MM.1S (cell line): ENCODE results near the gene DCTN2.
A peak's percentile ranks its signal among the peaks of the same experiment; 100 is the strongest.

Source experiments
- DNase-seq: peaks from one replicate; pipeline ENCODE4 v3.0.0-alpha.2; 2015
- H2AFZ ChIP-seq: fragments of 300-600 bp; sonication (generic); 2 replicates; pipeline ENCODE4 v1.6.0; 2016; ENCODE audit warnings: antibody characterized with exemption, low read length
- H3F3A ChIP-seq: fragments of 300-600 bp; sonication (generic); 2 replicates; pipeline ENCODE4 v1.6.1; 2016; ENCODE audit warnings: mild to moderate bottlenecking, antibody characterized with exemption, low read length, moderate library complexity, mixed read lengths; ENCODE audit not compliant: insufficient read depth
- H3K27ac ChIP-seq: fragments of 300-600 bp; sonication (generic); 2 replicates; pipeline ENCODE4 v1.5.1; 2016; ENCODE audit warnings: mild to moderate bottlenecking, low read length
- H3K27me3 ChIP-seq: fragments of 300-600 bp; sonication (generic); replicated peaks from 2 replicates; pipeline ENCODE4 v1.6.0; 2016; ENCODE audit warnings: low read length; ENCODE audit not compliant: insufficient read depth
- H3K36me3 ChIP-seq: fragments of 300-600 bp; sonication (generic); replicated peaks from 2 replicates; pipeline ENCODE4 v1.6.1; 2016; ENCODE audit warnings: mild to moderate bottlenecking, low read length, mixed read lengths; ENCODE audit not compliant: insufficient read depth
- H3K4me1 ChIP-seq: fragments of 300-600 bp; sonication (generic); 2 replicates; pipeline ENCODE4 v1.6.1; 2016; ENCODE audit warnings: low read length, mixed read lengths
- H3K4me2 ChIP-seq: fragments of 300-600 bp; sonication (generic); 2 replicates; pipeline ENCODE4 v1.6.0; 2016; ENCODE audit warnings: low read depth, low read length
- H3K4me3 ChIP-seq: fragments of 300-600 bp; sonication (generic); 2 replicates; pipeline ENCODE4 v1.5.1; 2016; ENCODE audit warnings: low read length, mixed read lengths
- H3K79me2 ChIP-seq: fragments of 300-600 bp; sonication (generic); 2 replicates; pipeline ENCODE4 v1.6.1; 2016; ENCODE audit warnings: mixed run types, low read length, mixed read lengths
- H3K9ac ChIP-seq: fragments of 300-600 bp; sonication (generic); 2 replicates; pipeline ENCODE4 v1.6.1; 2016; ENCODE audit warnings: low read length, mixed read lengths
- H3K9me2 ChIP-seq: fragments of 300-600 bp; sonication (generic); replicated peaks from 2 replicates; pipeline ENCODE4 v1.6.1; 2016; ENCODE audit warnings: mild to moderate bottlenecking, low read length, mixed read lengths; ENCODE audit not compliant: insufficient read depth
- H3K9me3 ChIP-seq: fragments of 300-600 bp; sonication (generic); replicated peaks from 2 replicates; pipeline ENCODE4 v1.6.1; 2016; ENCODE audit warnings: mild to moderate bottlenecking, low read length, mixed read lengths; ENCODE audit not compliant: insufficient read depth
- H4K20me1 ChIP-seq: fragments of 300-600 bp; sonication (generic); 2 replicates; pipeline ENCODE4 v1.6.1; 2016; ENCODE audit warnings: mild to moderate bottlenecking, low read length, moderate library complexity, mixed read lengths; ENCODE audit not compliant: insufficient read depth
- CTCF ChIP-seq: fragments of 300-600 bp; sonication (generic); IDR thresholded peaks from 2 replicates; pipeline ENCODE4 v1.5.1; 2016; ENCODE audit warnings: antibody characterized with exemption, low read length, mixed read lengths
- EZH2 ChIP-seq: fragments of 300-600 bp; sonication (generic); optimal IDR thresholded peaks from 2 replicates; pipeline ENCODE3; 2017; ENCODE audit warnings: low read depth, mild to moderate bottlenecking, antibody characterized with exemption, low read length, mixed read lengths
- EZH2phosphoT487 ChIP-seq: fragments of 300-600 bp; sonication (generic); IDR thresholded peaks from 2 replicates; pipeline ENCODE4 v1.6.1; 2018; ENCODE audit warnings: antibody characterized with exemption, low read length

The DCTN2 gene

GRCh38 chr12:57547288-57548012, 458 bp upstream of the DCTN2 start:
- H3K9me2 ChIP-seq, result no peaks in the 10 kb centered on the region
- peak overlapping the region; percentile 96 for H3K4me3 ChIP-seq
- no peaks in the 10 kb centered on the region for H3K36me3 ChIP-seq
- H2AFZ ChIP-seq, result peak overlapping the region; percentile 39; the same call in 1 of the 2 replicates
- peak overlapping the region; percentile 92 for H3K4me2 ChIP-seq
- peaks cover 25% of the 10 kb centered on the region for H3K27me3 ChIP-seq
- H4K20me1 ChIP-seq, result no peaks in the 10 kb centered on the region
- peaks cover 10% of the 10 kb centered on the region; the same call in 1 of the 2 replicates for H3K4me1 ChIP-seq
- H3K27ac ChIP-seq, result no peak overlapping the region
- no peaks in the 10 kb centered on the region for H3K9me3 ChIP-seq
- no peak for DNase-seq
- no peaks in the 10 kb centered on the region for H3F3A ChIP-seq
- TF ChIP-seq CTCF (no peak), EZH2phosphoT487 (no peak), EZH2 (no peak)
- H3K79me2 ChIP-seq, result peaks cover 31% of the 10 kb centered on the region
- peak overlapping the region; percentile 95; the same call in 1 of the 2 replicates for H3K9ac ChIP-seq

- H3K27ac ChIP-seq, result no peak overlapping the region
- H3K9me2 ChIP-seq, result no peaks in the 10 kb centered on the region
- peaks cover 25% of the 10 kb centered on the region for H3K27me3 ChIP-seq
- H4K20me1 ChIP-seq, result no peaks in the 10 kb centered on the region
- H3K4me1 ChIP-seq, result peaks cover 10% of the 10 kb centered on the region; the same call in 1 of the 2 replicates
- H3K9me3 ChIP-seq, result no peaks in the 10 kb centered on the region
- peak overlapping the region; percentile 98 for H2AFZ ChIP-seq
- DNase-seq, result no peak
- H3K79me2 ChIP-seq, result peaks cover 31% of the 10 kb centered on the region
- peak overlapping the region; percentile 96 for H3K4me3 ChIP-seq
- peak overlapping the region; percentile 95 for H3K9ac ChIP-seq
- H3F3A ChIP-seq, result no peaks in the 10 kb centered on the region
- peak overlapping the region; percentile 92 for H3K4me2 ChIP-seq
- no peaks in the 10 kb centered on the region for H3K36me3 ChIP-seq
- TF ChIP-seq EZH2 (no peak), CTCF (no peak), EZH2phosphoT487 (no peak)
Observed at GRCh38 chr12:57545809-57546437, 1.1 kb downstream of the DCTN2 start.

- TF ChIP-seq EZH2phosphoT487 (no peak), EZH2 (no peak), CTCF (no peak)
- DNase-seq, result no peak
- peaks cover 31% of the 10 kb centered on the region for H3K79me2 ChIP-seq
- H3K9ac ChIP-seq, result no peak overlapping the region
- no peaks in the 10 kb centered on the region for H3K36me3 ChIP-seq
- no peak overlapping the region for H3K4me2 ChIP-seq
- H3K9me2 ChIP-seq, result no peaks in the 10 kb centered on the region
- no peak overlapping the region for H2AFZ ChIP-seq
- H3K27ac ChIP-seq, result no peak overlapping the region
- no peaks in the 10 kb centered on the region for H3F3A ChIP-seq
- peaks cover 11% of the 10 kb centered on the region for H3K27me3 ChIP-seq
- no peak overlapping the region for H3K4me3 ChIP-seq
- H4K20me1 ChIP-seq, result no peaks in the 10 kb centered on the region
- H3K9me3 ChIP-seq, result no peaks in the 10 kb centered on the region
- H3K4me1 ChIP-seq, result peaks cover 10% of the 10 kb centered on the region; the same call in 1 of the 2 replicates
Observed at GRCh38 chr12:57543581-57543980, 3.4 kb downstream of the DCTN2 start.
